Superior temporal gyrus (tissue), 1 donor: ENCODE results near the gene SMIM12.

Source experiments
- DNase-seq: peaks from one replicate; pipeline ENCODE4 v3.0.0-alpha.2; 2016; ENCODE audit errors: extremely low spot score

Gene SMIM12

DNA sequence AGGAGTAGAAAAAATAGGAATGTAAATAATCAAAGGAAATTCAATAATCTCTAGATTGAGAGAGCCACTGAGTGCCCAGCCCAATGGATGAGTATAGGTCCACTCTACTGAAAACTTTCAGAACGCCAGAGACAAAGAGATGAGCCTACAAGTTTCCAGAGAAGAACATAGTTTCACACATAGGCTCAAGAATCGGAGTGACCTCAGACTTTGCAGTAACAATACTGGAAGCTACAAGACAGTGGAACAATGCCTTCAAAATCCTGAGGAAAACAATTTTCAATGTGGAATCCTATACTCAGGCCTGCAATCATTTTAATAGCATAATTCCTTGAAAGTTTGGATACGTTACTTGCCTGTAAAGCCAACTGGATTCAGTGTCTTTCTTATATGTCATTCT is 55.8 kb downstream of the SMIM12 start:
- no peak for DNase-seq
